DMS53 (cell line): Measurements from ENCODE around the gene EXOC3L1.

Experiments used
- DNase-seq: peaks from one replicate; lab custom pipeline; 2025; lab: John Stamatoyannopoulos, UW

EXOC3L1 gene

GRCh38 chr16:67190041-67190440 lies at the start of gene EXOC3L1:
TSS of gene EXOC3L1 (minus strand) at chr16:67190136. CDS start at chr16:67189676, 460 bp downstream.
- no peak for DNase-seq

- no peak for DNase-seq
These were observed 49.0 kb upstream of the EXOC3L1 start for GRCh38 chr16:67238806-67239470.

GRCh38 chr16:67238278-67238575 lies 48.3 kb upstream of the EXOC3L1 start:
- DNase-seq, result no peak

GRCh38 chr16:67237396-67238277 lies 47.7 kb upstream of the EXOC3L1 start:
- no peak for DNase-seq

- peak; percentile 70 for DNase-seq
These were observed 46.8 kb upstream of the EXOC3L1 start for GRCh38 chr16:67236563-67237395.

- DNase-seq, result no peak
These were observed 46.1 kb upstream of the EXOC3L1 start for GRCh38 chr16:67235816-67236562.

GRCh38 chr16:67234180-67234597 lies 44.3 kb upstream of the EXOC3L1 start:
- no peak for DNase-seq

GRCh38 chr16:67233596-67233995 lies 43.7 kb upstream of the EXOC3L1 start:
- no peak for DNase-seq

- no peak for DNase-seq
These were observed 41.1 kb upstream of the EXOC3L1 start for GRCh38 chr16:67230809-67231660.

- DNase-seq, result no peak
These were observed 40.2 kb upstream of the EXOC3L1 start for GRCh38 chr16:67229906-67230808.

GRCh38 chr16:67228905-67229304 lies 39.0 kb upstream of the EXOC3L1 start:
- no peak for DNase-seq

GRCh38 chr16:67228034-67228785 lies 38.3 kb upstream of the EXOC3L1 start:
- DNase-seq, result no peak

GRCh38 chr16:67227567-67227921 lies 37.6 kb upstream of the EXOC3L1 start:
- no peak for DNase-seq

- peak; percentile 98 for DNase-seq
These were observed 37.0 kb upstream of the EXOC3L1 start, which contains the start of gene TMEM208 for GRCh38 chr16:67226804-67227566. TSS of gene TMEM208 (plus strand) at chr16:67227130. CDS start at chr16:67227219, 89 bp downstream.

GRCh38 chr16:67226295-67226803 lies 36.4 kb upstream of the EXOC3L1 start:
- DNase-seq, result no peak

GRCh38 chr16:67223992-67224391 lies 34.1 kb upstream of the EXOC3L1 start:
- no peak for DNase-seq

GRCh38 chr16:67216612-67217490 lies 26.9 kb upstream of the EXOC3L1 start:
- no peak for DNase-seq
